Hair follicle dermal papilla cell (primary cell): Measurements from ENCODE around the gene EOLA2. TPM values are rescaled to one million over a fixed set of nuclear protein-coding genes. Genes with fewer than 3 reads are reported as not detected.

Experiments used
- total RNA-seq: library from RNA; depleted of rRNA; stranded (reverse); fragments of >200 nt; gene quantifications from 2 replicates; pipeline ENCODE4 v1.2.3, GENCODE V29; 2012

Gene EOLA2
- total RNA-seq, result 19.7 and 21.3 TPM in 2 replicates

GRCh38 chrX:149938427-149938880 lies at the start of gene EOLA2:
TSS of gene EOLA2 (minus strand) at chrX:149938491. CDS start at chrX:149933874, 4,617 bp downstream.

GRCh38 chrX:149929400-149929799 lies 8.9 kb downstream of the EOLA2 start, which contains the start of gene HSFX4:
TSS of gene HSFX4 (plus strand) at chrX:149929573. CDS start at chrX:149929645, 72 bp downstream.

Other genes with a start within 250 kb of the EOLA2 start
- not detected in 2 replicates for gene MAGEA11, start 226.4 kb downstream of the EOLA2 start, total RNA-seq
- 0.97 and 1.3 TPM in 2 replicates for gene HSFX1, start 164.4 kb downstream of the EOLA2 start, total RNA-seq
- gene MAGEA9, start 156.6 kb downstream of the EOLA2 start, total RNA-seq, result not detected in 2 replicates
- not detected in 2 replicates for gene MAGEA8, start 57.3 kb downstream of the EOLA2 start, total RNA-seq
- gene HSFX4, start 8.9 kb downstream of the EOLA2 start, total RNA-seq, result not detected in 2 replicates